ENCODE measurements around the gene WNT5B.

DNA sequence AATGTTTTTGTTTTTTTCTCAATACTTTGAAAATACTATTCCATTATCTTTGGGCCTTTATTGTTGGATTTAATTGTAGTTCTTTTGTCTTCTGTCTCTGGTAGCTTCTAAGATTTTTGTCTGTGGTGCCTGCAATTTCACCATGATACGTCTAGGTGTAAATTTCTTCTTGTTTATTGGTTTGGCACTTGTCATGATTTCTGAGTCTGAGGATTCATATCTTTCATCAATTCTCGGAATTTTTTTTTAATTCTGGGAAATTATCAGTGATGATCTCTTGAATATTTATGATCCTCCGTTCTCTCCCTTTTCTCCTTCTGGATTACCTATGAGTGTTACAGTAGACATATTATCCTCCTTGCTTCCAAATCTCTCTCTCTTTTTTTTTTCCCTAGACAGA, 47.0 kb downstream of the WNT5B start:
- no peak for TF ChIP-seq EP300 (IDR thresholded peaks at IDR 0.05)
- TF ChIP-seq, protein P1, sequence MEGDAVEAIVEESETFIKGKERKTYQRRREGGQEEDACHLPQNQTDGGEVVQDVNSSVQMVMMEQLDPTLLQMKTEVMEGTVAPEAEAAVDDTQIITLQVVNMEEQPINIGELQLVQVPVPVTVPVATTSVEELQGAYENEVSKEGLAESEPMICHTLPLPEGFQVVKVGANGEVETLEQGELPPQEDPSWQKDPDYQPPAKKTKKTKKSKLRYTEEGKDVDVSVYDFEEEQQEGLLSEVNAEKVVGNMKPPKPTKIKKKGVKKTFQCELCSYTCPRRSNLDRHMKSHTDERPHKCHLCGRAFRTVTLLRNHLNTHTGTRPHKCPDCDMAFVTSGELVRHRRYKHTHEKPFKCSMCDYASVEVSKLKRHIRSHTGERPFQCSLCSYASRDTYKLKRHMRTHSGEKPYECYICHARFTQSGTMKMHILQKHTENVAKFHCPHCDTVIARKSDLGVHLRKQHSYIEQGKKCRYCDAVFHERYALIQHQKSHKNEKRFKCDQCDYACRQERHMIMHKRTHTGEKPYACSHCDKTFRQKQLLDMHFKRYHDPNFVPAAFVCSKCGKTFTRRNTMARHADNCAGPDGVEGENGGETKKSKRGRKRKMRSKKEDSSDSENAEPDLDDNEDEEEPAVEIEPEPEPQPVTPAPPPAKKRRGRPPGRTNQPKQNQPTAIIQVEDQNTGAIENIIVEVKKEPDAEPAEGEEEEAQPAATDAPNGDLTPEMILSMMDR (IDR thresholded peaks at IDR 0.05) = no peak

Data from tibial nerve (tissue), 4 donors.